ENCODE results near the gene OOSP1. TPM values are rescaled to one million over a fixed set of nuclear protein-coding genes. Genes with fewer than 3 reads are reported as not detected.

OOSP1 gene
- polyA plus RNA-seq, 1 donor from 2014 or later, result not detected

GRCh38 chr11:59941091-59941490 lies 2.9 kb downstream of the OOSP1 start:
- Mint-ChIP-seq H3K36me3 (no peaks in the 10 kb centered on the region), H3K9me3 (peaks cover 0 to 7% (median 5%) of the 10 kb centered on the region in 3 donors), H3K4me1 (no peaks in the 10 kb centered on the region), H3K27me3 (peaks cover 10% of the 10 kb centered on the region), H3K4me3 (no peak overlapping the region), H3K27ac (no peak overlapping the region)

GRCh38 chr11:59943997-59944714 lies 5.9 kb downstream of the OOSP1 start:
- Mint-ChIP-seq H3K4me3 (no peak overlapping the region), H3K36me3 (no peaks in the 10 kb centered on the region), H3K27me3 (peaks cover 24% of the 10 kb centered on the region), H3K4me1 (no peaks in the 10 kb centered on the region), H3K27ac (no peak overlapping the region), H3K9me3 (peaks cover 0 to 12% (median 5%) of the 10 kb centered on the region in 3 donors)

GRCh38 chr11:59944720-59945119 lies 6.5 kb downstream of the OOSP1 start:
- Mint-ChIP-seq H3K9me3 (peaks cover 0 to 12% (median 5%) of the 10 kb centered on the region in 3 donors), H3K4me3 (no peak overlapping the region), H3K4me1 (no peaks in the 10 kb centered on the region), H3K27me3 (peaks cover 24% of the 10 kb centered on the region), H3K27ac (no peak overlapping the region), H3K36me3 (no peaks in the 10 kb centered on the region)

- H3K27me3 Mint-ChIP-seq, result peaks cover 3% of the 10 kb centered on the region
- H3K4me3 Mint-ChIP-seq, result no peak overlapping the region
- H3K27ac Mint-ChIP-seq, result no peak overlapping the region
- no peaks in the 10 kb centered on the region for H3K9me3 Mint-ChIP-seq
- H3K4me1 Mint-ChIP-seq, result no peaks in the 10 kb centered on the region
- peaks cover 2% of the 10 kb centered on the region for H3K36me3 Mint-ChIP-seq
Measured at GRCh38 chr11:59953463-59954218, 15.4 kb downstream of the OOSP1 start.

- Mint-ChIP-seq H3K36me3 (peaks cover 2% of the 10 kb centered on the region), H3K4me1 (no peaks in the 10 kb centered on the region), H3K27ac (no peak overlapping the region), H3K9me3 (no peaks in the 10 kb centered on the region), H3K27me3 (no peaks in the 10 kb centered on the region), H3K4me3 (no peak overlapping the region)
Measured at GRCh38 chr11:59954219-59954847, 16.1 kb downstream of the OOSP1 start.

- Mint-ChIP-seq H3K9me3 (peaks cover 0 to 5% (median 0%) of the 10 kb centered on the region in 3 donors), H3K4me1 (no peaks in the 10 kb centered on the region), H3K27ac (no peak overlapping the region), H3K27me3 (no peaks in the 10 kb centered on the region), H3K4me3 (no peak overlapping the region), H3K36me3 (no peaks in the 10 kb centered on the region)
Measured at GRCh38 chr11:59957094-59957493, 18.9 kb downstream of the OOSP1 start.

- Mint-ChIP-seq H3K27ac (no peak overlapping the region), H3K27me3 (no peaks in the 10 kb centered on the region), H3K4me1 (no peaks in the 10 kb centered on the region), H3K36me3 (no peaks in the 10 kb centered on the region), H3K9me3 (peaks cover 0 to 5% (median 0%) of the 10 kb centered on the region in 3 donors), H3K4me3 (no peak overlapping the region)
Measured at GRCh38 chr11:59960502-59961381, 22.5 kb downstream of the OOSP1 start.

- Mint-ChIP-seq H3K9me3 (peaks cover 0 to 5% (median 0%) of the 10 kb centered on the region in 3 donors), H3K27ac (no peak overlapping the region), H3K4me1 (no peaks in the 10 kb centered on the region), H3K27me3 (no peaks in the 10 kb centered on the region), H3K4me3 (no peak overlapping the region), H3K36me3 (no peaks in the 10 kb centered on the region)
Measured at GRCh38 chr11:59962107-59962482, 23.9 kb downstream of the OOSP1 start.

- Mint-ChIP-seq H3K27me3 (no peaks in the 10 kb centered on the region), H3K36me3 (no peaks in the 10 kb centered on the region), H3K27ac (no peak within 1 kb of the TSS), H3K4me3 (peak within 1 kb of the TSS in 1 of 4 donors; percentile 43), H3K4me1 (no peaks in the 10 kb centered on the region), H3K9me3 (peaks cover 0 to 5% (median 0%) of the 10 kb centered on the region in 3 donors)
Measured at GRCh38 chr11:59963733-59964132, 25.5 kb downstream of the OOSP1 start, which contains the start of gene OOSP4A. OOSP4A (plus strand) TSS chr11:59964033; CDS start chr11:59964033, 0 bp downstream.

GRCh38 chr11:59965424-59965823 lies 27.2 kb downstream of the OOSP1 start:
- H3K27me3 Mint-ChIP-seq, result peaks cover 2% of the 10 kb centered on the region
- H3K27ac Mint-ChIP-seq, result no peak overlapping the region
- no peak overlapping the region for H3K4me3 Mint-ChIP-seq
- H3K9me3 Mint-ChIP-seq, result peaks cover 0 to 5% (median 0%) of the 10 kb centered on the region in 3 donors
- no peaks in the 10 kb centered on the region for H3K4me1 Mint-ChIP-seq
- H3K36me3 Mint-ChIP-seq, result no peaks in the 10 kb centered on the region

GRCh38 chr11:59966201-59966600 lies 28.0 kb downstream of the OOSP1 start:
- no peak overlapping the region for H3K27ac Mint-ChIP-seq
- H3K4me3 Mint-ChIP-seq, result peak overlapping the region in 1 of 4 donors; percentile 47
- H3K9me3 Mint-ChIP-seq, result no peaks in the 10 kb centered on the region
- no peaks in the 10 kb centered on the region for H3K36me3 Mint-ChIP-seq
- no peaks in the 10 kb centered on the region for H3K4me1 Mint-ChIP-seq
- H3K27me3 Mint-ChIP-seq, result peaks cover 2% of the 10 kb centered on the region

GRCh38 chr11:59967677-59968394 lies 29.6 kb downstream of the OOSP1 start:
- Mint-ChIP-seq H3K27ac (no peak overlapping the region), H3K36me3 (no peaks in the 10 kb centered on the region), H3K9me3 (no peaks in the 10 kb centered on the region), H3K27me3 (peaks cover 2% of the 10 kb centered on the region), H3K4me3 (no peak overlapping the region), H3K4me1 (no peaks in the 10 kb centered on the region)

- Mint-ChIP-seq H3K4me1 (no peaks in the 10 kb centered on the region), H3K27me3 (peaks cover 2% of the 10 kb centered on the region), H3K36me3 (no peaks in the 10 kb centered on the region), H3K9me3 (no peaks in the 10 kb centered on the region), H3K27ac (no peak overlapping the region), H3K4me3 (no peak overlapping the region)
Measured at GRCh38 chr11:59968395-59968783, 30.2 kb downstream of the OOSP1 start.

GRCh38 chr11:59973097-59973496 lies 34.9 kb downstream of the OOSP1 start:
- no peaks in the 10 kb centered on the region for H3K4me1 Mint-ChIP-seq
- H3K27me3 Mint-ChIP-seq, result peaks cover 2% of the 10 kb centered on the region
- no peaks in the 10 kb centered on the region for H3K9me3 Mint-ChIP-seq
- no peaks in the 10 kb centered on the region for H3K36me3 Mint-ChIP-seq
- no peak overlapping the region for H3K4me3 Mint-ChIP-seq
- no peak overlapping the region for H3K27ac Mint-ChIP-seq

All from IgD-negative memory B cell (primary cell).